M059J (cell line): ENCODE data around the gene PSMD11. TPM values are rescaled to one million over a fixed set of nuclear protein-coding genes. Genes with fewer than 3 reads are reported as not detected.

ENCODE experiments used
- DNase-seq: peaks from one replicate; pipeline ENCODE4 v3.0.0-alpha.2; 2012; ENCODE audit warnings: low read depth
- total RNA-seq: library from RNA; depleted of rRNA; stranded (reverse); fragments of >200 nt; shearing (Covaris generic); gene quantifications from 2 replicates; pipeline ENCODE4 v1.2.3, GENCODE V29; 2014

Gene PSMD11
- total RNA-seq, 1 experiment from 2014 or later = 102 TPM

DNA sequence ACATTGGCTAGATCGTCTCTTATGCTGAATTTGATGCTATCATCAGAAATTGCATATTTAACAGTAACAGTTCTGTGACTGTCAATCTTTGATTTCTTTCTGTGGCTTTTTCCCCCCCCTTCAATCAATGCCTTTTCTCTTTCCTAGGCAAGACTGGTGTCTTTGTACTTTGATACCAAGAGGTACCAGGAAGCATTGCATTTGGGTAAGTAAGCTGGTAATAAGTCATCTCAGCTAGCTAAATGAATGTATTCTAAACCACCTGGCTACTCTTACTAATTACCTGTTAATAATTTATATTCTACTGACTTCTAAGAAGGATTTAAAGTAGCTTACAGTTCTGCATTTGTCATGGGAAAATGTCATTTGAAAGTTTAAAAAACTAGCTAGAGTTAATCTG is 20.1 kb downstream of the PSMD11 start:
- no peak for DNase-seq

DNA sequence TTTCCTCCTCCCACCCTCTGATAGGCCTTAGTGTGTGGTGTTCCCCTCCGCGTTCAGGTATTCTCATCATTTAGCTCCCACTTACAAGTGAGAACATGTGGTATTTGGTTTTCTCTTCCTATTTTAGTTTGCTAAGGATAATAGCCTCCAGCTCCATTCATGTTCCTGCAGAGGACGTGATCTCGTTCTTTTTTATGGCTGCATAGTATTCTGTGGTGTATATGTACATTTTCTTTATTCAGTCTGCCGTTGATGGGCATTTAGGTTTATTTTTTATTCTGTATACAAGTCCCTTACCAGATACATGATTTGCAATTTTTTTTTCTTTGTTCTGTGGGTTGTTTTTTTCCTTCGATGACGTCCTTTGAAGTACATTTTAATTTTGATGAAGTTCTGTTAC is 23.6 kb downstream of the PSMD11 start:
- no peak for DNase-seq

DNA sequence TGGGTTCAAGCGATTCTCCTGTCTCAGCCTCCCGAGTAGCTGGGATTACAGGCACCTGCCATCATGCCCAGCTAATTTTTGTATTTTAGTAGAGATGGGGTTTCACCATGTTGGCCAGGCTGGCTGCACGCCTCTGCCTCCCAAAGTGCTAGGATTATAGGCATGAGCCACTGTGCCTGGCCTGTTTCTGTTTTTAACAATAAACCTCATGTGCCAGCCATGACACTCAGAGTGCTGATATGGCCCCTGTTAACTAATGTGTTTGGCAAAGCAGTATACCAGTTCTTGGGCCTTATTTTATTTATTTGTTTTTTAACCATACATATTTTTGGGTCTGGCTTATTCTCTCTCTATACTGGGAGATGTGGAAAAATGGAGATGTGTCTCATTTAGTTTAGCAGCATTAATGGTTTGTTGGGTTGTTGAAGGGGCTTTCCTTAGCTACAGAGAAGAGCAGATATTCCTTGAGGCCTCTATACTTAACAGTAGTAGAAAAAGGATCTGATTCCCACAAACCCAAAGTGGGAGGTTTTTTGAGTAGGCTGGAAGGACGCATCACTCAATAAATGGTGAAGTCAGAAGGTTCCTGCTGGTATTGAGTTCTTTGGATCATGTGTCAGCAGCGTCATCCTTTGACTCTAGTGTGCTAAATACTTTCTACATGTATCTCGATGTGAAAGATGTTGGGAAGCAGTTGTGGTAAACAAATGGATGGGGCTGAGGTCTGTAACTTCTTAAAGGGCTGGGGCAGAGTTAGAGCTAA is 26.3 kb downstream of the PSMD11 start:
- DNase-seq = no peak

DNA sequence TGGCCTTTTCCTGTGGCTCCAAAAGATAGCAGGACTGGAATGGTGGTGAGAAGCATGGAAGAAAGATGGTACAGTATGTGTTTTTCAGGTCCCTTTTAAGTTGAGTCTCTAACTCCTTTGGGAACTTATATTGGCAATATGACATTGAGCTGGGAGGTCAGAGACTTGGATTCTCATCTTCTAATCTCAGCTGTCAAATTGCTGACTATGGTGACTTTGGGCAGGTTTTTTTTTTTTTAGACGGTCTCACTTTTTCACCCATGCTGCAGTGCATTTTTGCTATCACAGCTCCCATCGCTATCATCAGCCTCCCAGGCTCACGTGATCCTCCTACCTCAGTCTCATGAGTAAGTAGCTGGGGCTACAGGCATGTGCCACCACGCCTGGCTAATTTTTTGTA is 27.3 kb downstream of the PSMD11 start:
- DNase-seq = no peak

DNA sequence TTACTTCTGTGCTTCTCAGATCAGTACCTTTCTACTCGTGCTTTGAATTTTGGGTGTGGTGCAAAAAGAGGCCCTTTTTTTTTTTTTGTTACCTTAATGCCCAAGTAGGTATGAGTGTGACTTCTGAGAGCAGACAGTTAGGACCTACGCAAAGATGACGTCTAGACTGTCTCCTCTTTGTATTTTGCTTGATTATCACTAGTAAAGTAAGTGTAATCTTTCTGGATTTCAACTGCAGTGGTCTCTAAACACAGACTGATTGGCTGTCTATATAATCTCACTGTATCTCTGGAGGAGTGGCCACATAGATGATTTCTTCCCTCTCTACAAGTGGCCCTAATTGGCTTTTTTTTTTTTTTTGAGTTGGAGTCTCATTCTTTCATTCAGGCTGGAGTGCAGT is 30.9 kb downstream of the PSMD11 start:
- no peak for DNase-seq

DNA sequence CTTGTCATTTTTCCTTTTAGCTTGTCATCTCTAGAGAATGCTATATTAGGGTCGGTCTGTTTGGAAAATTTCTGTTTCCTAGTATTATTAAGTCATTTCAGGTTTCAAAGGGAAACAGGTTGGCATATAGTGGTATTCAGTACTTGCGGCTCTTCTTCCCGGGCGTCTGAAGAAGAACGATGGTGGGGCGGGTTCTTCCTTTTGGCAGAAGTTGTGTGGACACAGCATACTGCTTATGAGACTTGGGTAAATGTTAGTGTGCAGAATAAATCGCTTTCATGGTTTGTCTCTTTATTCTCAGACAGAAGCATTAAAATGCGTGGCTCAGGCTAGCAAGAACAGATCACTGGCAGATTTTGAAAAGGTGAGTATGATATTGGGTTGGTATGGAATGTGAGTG is 32.9 kb downstream of the PSMD11 start:
- DNase-seq = no peak

DNA sequence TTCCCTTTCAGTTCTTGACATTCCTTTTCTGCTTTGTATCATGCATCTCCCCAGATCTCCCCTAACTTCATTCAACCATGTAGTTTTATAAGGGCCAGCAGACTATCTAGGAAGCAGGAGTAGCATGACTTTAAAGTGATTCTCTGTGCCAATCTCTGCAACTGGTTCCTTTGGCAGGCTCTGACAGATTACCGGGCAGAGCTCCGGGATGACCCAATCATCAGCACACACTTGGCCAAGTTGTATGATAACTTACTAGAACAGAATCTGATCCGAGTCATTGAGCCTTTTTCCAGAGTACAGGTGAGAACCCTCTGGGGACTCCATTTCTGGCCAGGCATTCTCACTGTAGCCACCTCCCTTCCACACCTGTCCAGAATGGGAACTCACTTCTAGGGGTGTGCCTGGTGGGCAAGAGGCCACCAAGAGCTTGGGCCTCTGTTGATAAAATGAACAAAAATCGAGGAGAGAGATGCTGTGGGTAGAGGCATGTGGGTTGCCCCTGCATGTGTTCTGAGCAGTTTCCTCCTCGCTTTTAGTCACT is 34.8 kb downstream of the PSMD11 start:
- no peak for DNase-seq

DNA sequence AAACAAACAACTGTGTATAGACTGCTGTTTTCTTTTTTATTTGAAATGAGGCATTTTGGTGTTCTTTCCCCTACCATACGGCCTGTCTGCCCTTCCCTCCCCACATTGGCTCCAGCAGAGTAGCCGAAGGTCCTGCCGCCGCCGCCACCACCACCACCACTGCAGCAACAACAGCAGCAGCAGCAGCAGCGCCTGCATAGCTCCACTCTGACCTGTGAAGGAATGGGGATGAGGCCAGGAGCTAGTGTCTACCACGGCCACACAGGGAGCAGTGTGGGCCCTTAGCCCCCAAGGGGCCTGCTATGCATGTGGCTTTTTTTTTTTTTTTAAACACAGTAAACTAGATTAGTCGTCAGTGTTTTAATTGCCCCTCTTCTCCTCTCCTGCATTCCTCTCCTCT is 36.9 kb downstream of the PSMD11 start:
- no peak for DNase-seq

DNA sequence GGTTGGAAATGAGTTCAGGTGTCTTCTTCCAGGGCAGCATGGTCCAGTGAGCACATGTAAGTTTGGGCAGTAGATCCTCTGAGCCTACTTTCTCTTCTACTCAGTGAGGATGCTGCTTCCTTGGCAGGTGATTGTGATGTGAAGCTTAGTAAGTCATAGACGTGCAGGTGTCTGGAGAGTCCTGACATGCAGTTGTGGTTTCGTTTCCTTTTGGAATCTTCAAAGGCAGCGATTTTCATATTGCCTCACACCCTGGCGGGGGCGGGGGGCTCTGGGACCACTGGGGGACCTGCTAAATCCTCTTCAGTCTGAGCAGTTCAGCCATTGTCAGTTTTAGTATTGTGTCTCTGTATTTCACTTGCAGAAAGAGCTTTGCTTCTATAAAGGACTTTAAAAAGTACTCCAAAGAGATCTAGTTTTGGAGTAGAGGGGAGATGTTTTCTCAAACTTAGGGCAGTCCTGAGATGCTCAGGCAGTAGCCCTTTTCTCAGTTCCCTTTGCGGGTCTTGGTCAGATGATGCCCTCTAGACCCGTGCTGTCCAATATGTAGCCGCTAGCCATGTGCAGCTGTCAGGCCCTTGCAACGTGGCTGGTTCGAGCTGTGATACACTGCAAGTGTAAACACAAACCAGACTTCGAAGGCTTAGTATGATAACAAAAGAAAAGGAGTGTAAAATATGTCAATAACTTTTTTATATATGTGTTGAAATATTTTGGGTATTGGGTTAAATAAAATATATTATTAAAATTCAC is 38.4 kb downstream of the PSMD11 start:
- no peak for DNase-seq

DNA sequence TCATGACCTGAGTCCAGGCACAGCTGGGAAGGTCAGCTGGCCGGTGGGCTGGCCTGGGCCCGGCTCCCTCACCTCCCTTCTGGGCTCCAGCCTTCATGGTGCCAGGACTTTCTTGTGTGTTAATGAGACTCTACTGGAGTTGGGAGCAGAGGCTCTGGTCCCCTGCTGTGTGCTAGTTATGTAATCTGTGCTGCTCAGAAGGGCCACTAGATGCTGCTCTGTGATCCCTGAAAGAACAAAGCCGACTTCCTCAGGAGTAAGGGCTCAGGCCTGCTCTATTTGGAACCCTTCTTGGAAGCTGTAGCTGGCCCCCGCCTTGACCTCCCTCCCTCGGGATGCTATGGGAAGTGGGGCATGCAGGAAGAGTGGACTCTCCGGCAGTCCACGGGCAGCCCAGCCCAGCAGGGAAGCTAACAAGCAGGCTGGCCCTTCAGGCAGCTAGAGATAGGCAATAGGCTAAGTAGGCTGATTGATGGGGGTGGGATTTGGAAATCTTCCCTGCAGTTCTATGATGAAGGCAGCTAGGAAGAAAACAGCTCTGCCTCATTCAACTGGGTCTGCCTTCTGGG is 39.2 kb downstream of the PSMD11 start:
- DNase-seq = peak; percentile 67

DNA sequence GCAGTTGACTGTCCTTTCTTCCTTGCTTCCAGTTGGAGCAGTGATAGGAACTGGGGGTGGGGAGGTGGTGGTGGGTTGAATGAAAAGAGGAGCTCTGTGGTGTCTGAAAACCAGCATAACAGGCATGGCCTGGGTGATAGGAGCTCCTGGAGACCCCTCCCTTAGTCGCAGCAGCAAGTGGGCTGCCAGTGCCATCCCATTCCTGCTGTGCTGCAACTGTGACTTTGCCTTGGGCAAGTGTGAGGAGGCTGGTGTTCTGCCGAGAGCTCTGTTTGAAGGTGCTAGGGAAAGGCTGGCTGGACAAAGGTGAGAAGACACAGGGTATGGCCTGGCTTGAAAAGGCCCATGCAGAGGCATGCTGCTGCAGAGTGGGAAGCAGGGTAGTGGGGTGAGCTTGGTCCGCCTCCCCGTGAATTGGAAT is 39.7 kb downstream of the PSMD11 start:
- no peak for DNase-seq

DNA sequence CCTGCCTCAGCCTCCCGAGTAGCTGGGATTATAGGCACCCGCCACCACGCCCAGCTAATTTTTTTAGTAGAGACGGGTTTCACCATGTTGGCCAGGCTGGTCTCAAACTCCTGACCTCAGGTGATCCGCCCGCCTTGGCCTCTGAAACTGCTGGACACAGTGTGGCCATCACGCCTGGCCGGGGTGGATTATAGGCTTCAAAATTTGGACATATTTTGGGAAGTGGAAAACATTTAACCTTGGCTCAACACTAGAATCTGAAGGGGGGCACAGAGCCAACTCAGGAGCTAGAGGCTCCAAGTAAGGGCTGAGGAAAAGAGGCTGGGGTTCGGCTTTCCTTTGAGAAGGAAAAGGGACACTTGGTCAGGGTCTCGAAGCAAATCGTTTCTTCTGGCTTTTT is 40.3 kb downstream of the PSMD11 start:
- no peak for DNase-seq

DNA sequence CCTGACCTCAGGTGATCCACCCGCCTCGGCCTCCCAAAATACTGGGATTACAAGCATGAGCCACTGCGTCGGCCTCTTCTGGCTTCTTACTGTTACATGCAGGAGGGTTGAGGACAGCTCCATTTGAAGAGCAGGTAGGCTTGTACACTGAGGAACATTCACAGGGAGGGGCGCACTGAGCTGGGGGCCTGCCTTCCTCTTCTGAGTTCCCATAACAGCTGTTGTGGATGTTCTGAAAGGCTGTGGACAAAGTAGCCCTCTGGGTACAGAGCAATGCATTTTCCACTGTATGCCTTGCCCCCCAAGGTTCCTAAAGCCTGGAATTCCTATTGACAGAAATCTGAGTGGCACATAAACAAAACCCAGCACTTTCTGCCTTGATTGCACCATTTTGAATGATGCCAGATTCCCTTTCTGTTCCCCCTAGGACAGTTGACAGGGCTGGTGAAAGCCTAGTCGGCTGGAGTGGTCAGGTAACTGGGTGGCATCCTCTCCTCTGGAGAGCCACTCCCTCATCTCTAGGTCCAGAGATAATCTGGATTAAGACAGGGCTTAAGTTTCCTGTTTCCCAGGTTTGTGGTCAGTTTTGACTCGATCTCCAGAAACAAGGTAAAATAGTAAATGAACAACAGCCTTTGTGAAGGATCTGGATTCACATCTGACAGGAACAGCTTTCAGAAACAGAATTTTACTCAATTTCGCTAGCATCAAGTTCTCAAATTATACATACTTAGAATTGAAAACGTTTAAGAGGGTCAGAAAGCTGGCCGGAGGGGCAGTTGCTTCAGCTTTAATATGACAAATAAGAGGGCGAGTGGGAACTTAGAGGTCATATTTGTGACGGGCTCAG is 41.2 kb downstream of the PSMD11 start:
- no peak for DNase-seq

DNA sequence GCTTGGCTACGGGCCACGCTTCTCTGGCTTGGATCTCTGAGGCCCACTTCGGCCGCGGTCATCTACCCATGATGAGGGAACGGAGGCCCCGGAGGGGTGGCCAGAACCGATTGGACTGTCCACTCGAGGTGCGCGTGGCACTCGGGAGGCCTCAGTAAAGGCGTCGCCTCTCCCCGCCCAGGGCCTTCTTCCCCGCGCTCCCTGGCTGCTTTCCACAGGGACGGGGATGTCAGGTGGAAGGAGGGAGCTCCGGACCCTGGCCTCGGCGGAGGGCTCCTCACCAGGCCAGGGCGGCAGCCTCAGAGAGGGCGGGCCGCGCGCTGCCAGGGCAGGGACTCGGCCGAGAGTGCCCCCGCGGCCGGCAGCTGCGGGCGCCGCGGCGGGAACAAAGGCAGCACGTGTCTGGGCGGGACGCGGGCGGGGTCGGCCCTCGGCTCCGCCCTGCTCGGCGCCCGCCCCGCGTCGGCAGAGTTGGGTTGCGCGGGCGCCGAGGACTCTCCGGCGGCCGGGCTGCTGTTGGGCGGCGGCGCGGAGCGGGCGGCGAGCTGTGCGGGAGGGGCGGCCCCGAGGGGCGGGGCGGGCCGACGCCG is 41.9 kb downstream of the PSMD11 start:
- peak; percentile 66 for DNase-seq

DNA sequence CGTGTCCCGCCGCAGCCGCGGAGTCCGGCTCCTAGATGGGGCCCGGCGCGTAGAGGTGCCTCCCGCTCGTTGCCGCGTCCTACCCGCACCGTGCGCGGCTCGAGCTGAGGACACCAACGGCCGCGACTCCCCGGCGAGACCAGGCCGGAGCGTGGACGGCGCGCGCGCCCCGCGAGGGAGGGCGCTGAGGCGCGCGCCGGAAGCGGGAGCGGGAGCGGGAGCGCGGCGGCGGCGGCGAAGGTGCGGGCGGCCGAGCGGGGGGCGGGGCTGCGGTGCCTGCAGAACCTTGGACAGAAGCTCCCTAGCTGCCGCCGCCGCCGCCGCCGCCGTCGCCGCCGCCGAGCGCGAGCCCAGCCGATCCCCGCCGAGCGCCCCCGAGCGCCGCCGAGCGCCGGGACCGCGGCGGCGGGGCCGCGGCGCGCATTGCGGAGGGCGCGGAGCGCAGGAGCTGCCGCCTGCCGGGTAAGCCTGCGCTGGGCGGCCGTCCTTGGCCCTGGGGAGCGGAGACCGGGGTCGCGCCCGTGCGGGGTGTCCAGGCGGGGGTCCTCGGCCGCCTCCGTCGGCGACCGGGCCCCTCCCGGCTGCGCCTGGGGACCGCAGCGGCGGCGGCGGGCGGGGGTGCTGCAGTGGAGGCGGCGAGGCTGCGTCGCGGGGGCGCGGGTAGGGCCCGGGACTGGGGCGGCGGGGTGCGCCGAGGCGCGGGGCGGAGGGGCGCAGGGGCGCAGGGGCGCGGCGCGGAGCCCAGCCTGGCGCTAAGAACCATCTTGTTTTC is 42.6 kb downstream of the PSMD11 start, which contains the start of gene CDK5R1:
Gene CDK5R1 (plus strand): TSS at position 293 of the 772 bp plus-strand sequence. CDS start 628 bp downstream, outside the sequence.
- DNase-seq = peak; percentile 50

DNA sequence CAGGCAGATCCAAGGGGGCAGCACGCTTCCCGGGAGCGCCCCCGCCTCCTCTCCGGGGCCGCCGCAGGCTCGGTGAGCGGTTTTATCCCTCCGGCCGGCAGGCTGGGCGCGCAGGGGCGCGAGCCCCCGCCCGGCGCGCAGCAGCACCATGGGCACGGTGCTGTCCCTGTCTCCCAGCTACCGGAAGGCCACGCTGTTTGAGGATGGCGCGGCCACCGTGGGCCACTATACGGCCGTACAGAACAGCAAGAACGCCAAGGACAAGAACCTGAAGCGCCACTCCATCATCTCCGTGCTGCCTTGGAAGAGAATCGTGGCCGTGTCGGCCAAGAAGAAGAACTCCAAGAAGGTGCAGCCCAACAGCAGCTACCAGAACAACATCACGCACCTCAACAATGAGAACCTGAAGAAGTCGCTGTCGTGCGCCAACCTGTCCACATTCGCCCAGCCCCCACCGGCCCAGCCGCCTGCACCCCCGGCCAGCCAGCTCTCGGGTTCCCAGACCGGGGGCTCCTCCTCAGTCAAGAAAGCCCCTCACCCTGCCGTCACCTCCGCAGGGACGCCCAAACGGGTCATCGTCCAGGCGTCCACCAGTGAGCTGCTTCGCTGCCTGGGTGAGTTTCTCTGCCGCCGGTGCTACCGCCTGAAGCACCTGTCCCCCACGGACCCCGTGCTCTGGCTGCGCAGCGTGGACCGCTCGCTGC is 43.3 kb downstream of the PSMD11 start:
- no peak for DNase-seq

DNA sequence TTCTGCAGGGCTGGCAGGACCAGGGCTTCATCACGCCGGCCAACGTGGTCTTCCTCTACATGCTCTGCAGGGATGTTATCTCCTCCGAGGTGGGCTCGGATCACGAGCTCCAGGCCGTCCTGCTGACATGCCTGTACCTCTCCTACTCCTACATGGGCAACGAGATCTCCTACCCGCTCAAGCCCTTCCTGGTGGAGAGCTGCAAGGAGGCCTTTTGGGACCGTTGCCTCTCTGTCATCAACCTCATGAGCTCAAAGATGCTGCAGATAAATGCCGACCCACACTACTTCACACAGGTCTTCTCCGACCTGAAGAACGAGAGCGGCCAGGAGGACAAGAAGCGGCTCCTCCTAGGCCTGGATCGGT is 43.9 kb downstream of the PSMD11 start:
- DNase-seq = no peak

DNA sequence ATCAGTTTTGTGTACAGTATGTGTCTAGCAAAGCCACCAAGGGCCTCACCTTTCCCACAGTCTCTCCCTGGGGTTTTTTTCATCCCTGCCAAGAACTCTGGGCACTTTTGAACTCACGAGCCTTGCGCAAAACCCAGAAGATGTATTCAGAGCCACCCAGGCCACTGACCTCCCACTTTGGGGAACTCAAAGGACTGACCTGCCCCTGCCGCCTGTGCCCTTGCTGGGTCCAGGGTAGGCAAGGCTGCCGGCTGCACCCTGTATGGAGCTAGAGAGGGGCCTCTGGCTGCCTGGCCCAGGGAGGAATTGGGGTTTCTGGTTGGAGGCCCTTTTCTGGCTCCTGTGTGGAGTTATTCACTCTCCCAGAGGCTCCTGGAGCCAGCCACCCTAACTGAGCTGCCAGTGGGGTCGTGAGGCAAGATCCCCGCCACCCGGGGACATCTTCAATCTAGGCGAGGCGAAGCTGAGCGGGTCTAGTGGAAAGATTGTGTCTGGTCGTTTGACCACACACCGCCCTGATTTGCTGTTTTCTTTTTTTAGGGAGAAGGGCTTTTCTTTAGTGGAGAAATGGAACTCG is 44.4 kb downstream of the PSMD11 start:
- no peak for DNase-seq

DNA sequence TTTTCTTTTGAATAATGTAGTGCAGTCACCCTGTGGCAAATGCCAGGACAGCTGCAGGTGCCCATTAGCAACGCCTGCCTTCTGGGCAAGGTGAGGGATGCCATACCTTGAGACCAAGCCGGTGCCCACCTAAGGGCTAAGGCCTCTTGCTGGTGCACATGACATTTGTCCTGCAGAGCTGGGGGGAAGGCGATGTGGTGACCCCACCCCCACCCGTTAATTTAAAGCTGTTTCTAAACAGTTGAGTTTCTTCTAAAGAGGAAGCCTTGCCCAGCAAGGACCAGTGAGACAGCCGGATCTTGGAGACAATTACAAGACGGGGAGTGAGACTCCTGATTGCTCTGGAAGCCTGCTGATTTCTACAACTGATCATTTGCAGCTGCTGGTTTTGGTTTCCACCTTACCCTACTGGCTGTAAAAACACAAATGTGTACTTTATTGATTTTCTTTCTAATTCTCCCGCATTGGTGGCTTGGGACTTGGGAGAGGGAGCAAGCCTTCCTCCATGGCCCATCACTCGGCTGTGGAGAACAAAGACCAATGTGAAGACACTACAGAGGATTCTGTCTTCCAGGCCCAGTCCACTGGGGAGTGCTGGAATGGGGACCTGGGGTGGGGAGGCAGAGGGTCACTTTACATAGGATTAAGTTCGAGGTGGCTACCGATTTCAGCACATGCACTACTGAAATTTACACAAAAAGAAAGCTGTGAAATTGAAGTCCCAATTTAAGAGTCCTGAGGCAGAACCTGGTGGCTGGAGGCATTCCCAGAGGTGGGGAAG is 45.2 kb downstream of the PSMD11 start:
- no peak for DNase-seq
